GM21619 (cell line): ENCODE data around the gene MAPK8IP1.

Source experiments
- ATAC-seq: cut with Tn5 transposase; IDR thresholded peaks from one replicate; pipeline ENCODE4 v1.9.1; 2021; ENCODE audit not compliant: unreplicated experiment

MAPK8IP1 gene

GRCh38 chr11:45924036-45924915 lies 38.8 kb downstream of the MAPK8IP1 start:
- no peak for ATAC-seq

- no peak for ATAC-seq
Measured at GRCh38 chr11:45924927-45925326, 39.5 kb downstream of the MAPK8IP1 start.

GRCh38 chr11:45925550-45925949 lies 40.1 kb downstream of the MAPK8IP1 start:
- ATAC-seq = no peak

GRCh38 chr11:45926001-45926401 lies 40.5 kb downstream of the MAPK8IP1 start:
- ATAC-seq = no peak

- ATAC-seq = no peak
Measured at GRCh38 chr11:45926536-45927331, 41.3 kb downstream of the MAPK8IP1 start.

GRCh38 chr11:45927332-45927683 lies 41.9 kb downstream of the MAPK8IP1 start:
- ATAC-seq = no peak

GRCh38 chr11:45927684-45928413 lies 42.4 kb downstream of the MAPK8IP1 start:
- no peak for ATAC-seq

- ATAC-seq = no peak
Measured at GRCh38 chr11:45928535-45929215, 43.2 kb downstream of the MAPK8IP1 start.

- peak; percentile 16 for ATAC-seq
Measured at GRCh38 chr11:45929486-45930030, 44.1 kb downstream of the MAPK8IP1 start.

- ATAC-seq = peak; percentile 94
Measured at GRCh38 chr11:45930031-45930794, 44.8 kb downstream of the MAPK8IP1 start.

- no peak for ATAC-seq
Measured at GRCh38 chr11:45930951-45931570, 45.6 kb downstream of the MAPK8IP1 start.

GRCh38 chr11:45931739-45932138 lies 46.3 kb downstream of the MAPK8IP1 start:
- ATAC-seq = no peak

- no peak for ATAC-seq
Measured at GRCh38 chr11:45932217-45932616, 46.8 kb downstream of the MAPK8IP1 start.

- no peak for ATAC-seq
Measured at GRCh38 chr11:45933131-45933831, 47.8 kb downstream of the MAPK8IP1 start.

GRCh38 chr11:45933846-45934579 lies 48.6 kb downstream of the MAPK8IP1 start:
- ATAC-seq = no peak

- ATAC-seq = no peak
Measured at GRCh38 chr11:45934580-45935318, 49.3 kb downstream of the MAPK8IP1 start.

- no peak for ATAC-seq
Measured at GRCh38 chr11:45935349-45936064, 50.1 kb downstream of the MAPK8IP1 start.
